GM19239 (cell line): ENCODE results near the gene PNMA8C.
"Not testable (repeated sequence)": the region's sequence is repeated elsewhere in the genome, so short reads cannot be mapped to it uniquely, and the experiment has no call there.

Experiments used
- DNase-seq: peaks from one replicate; pipeline ENCODE4 v3.0.0; 2011; ENCODE audit warnings: low spot score; ENCODE audit not compliant: insufficient read length
- FAIRE-seq: peaks from 2 replicates; lab custom pipeline; 2011; peaks lifted over from hg19 to GRCh38; lab: Jason Lieb, UNC

The PNMA8C gene

DNA sequence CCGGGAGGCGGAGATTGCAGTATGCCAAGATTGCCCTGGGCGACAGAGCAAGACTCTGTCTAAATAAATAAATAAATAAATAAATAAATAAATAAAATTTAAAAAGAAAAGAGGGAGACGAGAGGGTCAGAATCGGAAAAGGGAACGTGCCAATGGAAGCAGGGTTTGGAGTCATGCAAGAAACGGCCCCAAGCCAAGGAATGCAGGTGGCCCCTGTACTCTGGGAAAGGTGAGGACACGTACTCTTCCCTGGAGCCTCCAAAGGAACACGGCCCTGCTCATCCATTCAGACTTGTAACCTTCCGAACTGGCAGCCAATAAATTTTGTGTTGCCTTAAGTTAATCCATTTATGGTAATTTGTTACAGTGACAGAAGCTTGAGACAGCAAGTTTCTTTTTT, 19.9 kb upstream of the PNMA8C start:
- no peak for DNase-seq
- FAIRE-seq, result no peak

DNA sequence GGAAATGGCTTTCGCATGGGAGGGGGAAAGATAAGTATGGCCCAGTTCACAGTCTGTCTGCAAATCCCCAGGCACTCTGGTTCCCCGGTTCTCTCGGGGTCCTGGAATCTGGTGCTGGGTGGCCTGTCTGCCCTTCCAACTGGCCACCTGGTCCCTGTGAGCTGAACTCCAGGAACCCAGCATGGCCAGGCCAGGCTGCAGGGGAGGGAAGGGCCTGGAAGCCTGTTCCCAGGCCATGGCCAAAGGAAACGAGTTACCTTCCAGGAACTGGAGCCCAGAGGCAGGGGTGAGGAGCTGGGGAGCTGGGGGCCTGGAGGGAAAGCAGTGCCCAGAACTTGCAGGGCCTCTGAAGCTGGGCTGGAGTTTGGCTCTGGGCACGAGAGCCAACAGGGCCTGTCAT, 19.1 kb upstream of the PNMA8C start:
- DNase-seq, result no peak
- FAIRE-seq, result no peak

DNA sequence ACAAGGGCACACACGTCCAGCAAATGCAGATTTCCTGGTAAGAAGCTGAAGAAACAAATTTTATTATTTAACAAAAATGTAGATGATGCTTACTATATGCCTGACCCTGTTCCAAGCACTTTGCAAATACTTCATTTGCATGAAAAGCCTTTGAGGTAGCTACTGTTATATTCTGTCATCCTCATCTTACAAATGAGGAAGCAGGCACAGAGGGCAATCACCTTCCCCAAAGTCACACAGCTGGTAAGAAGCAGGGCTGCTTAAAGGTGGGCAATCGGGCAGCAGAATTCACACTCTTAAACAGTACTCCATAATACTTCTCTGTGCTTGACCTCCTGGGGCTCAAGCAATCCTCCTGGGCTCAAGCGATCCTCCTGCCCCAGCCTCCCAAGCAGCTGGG, 18.3 kb upstream of the PNMA8C start:
- no peak for FAIRE-seq
- no peak for DNase-seq

DNA sequence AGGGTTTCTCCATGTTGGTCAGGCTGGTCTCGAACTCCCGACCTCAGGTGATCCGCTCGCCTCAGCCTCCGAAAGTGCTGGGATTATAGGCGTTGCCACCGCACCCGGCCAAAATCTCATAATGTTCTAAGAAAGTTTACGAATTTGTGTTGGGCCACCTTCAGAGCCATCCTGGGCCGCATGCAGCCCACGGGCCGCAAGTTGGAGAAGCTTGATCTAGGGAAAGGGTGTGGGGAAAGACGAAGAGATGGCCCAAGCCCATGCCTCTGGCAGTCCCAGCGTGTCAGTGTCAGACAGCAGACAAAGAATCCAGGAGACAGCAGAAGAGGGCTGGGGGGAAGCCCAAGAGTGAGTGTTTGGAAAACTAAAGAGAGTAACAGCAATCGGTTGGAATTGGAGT, 17.3 kb upstream of the PNMA8C start:
- DNase-seq, result no peak
- FAIRE-seq, result no peak

DNA sequence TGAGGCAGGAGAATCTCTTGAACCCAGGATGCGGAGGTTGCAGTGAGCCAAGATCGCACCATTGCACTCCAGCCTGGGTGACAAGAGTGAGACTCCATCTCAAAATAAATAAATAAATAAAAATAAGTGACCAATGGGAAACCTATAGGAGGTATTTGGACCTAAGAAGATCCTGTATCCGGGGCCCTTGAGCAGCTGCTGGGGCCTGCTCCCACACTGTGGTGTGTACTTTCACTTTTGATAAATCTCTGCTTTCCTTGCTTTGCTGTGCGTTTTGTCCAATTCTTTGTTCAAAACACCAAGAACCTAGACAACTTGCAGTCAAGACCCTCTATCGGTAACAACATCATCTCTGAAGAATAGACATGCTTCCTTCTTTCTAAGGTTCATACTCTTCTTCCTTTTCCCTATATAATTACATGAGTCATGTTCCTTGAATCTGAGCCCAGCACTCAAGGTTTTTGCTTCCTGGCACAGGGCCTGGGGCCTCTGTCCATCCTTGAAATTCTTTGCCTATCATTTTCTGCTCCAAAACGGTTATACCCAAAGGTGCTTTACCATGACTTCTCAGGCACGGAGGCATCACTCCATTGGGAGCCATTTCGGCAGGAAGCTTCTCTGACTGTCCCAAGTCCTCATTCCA, 14.2 kb upstream of the PNMA8C start:
- no peak for FAIRE-seq

DNA sequence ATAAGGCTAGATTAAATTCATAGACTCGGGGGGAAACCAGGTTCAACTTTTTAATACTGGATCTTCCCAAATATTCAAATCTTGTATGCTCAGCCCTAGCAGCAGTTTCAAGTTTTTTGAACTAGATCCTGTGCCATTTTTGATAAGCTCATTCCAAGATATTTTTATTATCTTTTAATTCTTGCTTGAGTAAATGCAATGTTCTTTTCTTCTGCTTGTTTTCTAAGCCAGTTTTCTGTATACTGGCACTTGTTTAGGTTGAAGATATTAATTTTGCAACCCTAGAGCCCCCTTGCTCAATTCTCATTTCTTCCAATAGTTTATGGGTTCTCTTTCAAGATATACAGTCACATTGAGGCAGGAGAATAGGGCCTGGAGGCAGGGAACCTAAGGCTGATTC, 13.1 kb upstream of the PNMA8C start:
- FAIRE-seq, result no peak
- no peak for DNase-seq

More for the DNA sequence above, 14.2 kb upstream of the PNMA8C start:
- DNase-seq, result no peak

DNA sequence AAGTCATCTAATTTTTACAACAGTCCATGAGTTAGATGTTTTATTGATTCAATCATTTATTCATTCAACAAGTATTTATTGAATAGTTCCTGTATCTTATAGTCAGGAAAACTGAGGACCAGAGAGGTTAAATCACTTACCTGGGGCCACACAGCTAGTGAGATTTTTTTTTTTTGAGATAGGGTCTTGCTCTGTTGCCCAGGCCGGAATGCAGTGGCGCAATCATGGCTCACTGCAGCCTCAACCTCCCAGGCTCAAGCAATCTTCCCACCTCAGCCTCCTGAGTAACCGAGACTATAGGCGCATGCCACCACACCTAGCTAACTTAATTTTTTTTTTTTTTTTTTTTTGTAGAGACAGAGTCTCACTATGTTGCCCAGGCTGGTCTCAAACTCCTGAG, 7.0 kb upstream of the PNMA8C start:
- FAIRE-seq, result not testable (repeated sequence)

DNA sequence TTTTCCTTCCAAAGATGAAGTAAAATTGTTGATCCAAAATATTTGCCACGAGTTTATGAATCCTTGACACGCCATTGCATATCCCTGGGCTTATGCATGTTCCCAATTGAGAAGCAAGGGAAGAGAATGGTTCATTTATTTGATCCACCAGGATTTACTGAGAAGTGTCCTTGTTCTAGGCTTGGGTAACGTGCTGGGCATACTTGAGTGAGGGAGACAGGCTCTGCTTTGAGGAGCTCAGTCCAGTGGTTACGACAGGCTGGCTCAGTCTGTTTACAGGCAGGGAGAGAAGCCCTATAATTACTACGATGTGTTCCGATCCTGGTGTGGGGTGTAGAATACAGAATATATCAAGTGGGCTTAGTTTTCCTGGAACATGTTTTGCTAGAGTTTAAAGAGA, 6.3 kb upstream of the PNMA8C start:
- no peak for DNase-seq
- FAIRE-seq, result no peak

More for the DNA sequence above, 7.0 kb upstream of the PNMA8C start:
- DNase-seq, result not testable (repeated sequence)

DNA sequence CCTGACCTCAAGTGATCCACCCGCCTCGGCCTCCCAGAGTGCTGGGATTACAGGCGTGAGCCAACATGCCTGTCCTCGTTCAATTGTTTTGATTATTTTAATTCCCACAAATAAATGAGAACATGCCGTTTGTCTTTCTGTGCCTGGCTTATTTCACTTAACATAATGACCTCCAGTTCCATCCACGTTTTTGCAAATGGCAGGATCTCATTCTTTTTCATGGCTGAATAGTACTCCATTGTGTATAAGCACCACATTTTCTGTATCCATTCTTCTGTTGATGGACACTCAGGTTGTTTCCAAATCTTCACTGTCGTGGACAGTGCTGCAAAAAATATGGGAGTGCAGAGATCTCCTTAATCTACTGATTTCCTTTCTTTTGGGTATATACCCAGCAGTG, 4.7 kb upstream of the PNMA8C start:
- not testable (repeated sequence) for DNase-seq, FAIRE-seq

DNA sequence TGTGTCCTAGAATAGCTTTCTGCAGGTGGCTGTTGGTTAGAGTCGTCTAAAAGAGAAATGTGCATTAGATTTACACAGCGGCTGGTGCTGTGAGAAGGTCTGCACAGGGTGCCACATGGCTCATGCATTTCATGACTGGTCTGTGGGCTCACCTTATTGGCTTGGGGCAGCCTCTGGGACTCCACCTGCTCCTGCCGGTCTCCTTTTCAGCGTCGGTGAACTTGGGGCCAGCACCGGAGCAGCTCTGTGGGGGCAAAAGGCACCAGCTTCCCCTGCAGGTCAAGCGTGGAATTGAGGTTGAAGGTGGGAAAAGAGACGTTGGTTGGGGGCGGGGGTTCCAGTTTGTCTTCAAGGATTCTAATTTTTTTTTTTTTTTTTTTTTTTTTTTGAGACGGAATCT, 3.1 kb upstream of the PNMA8C start:
- FAIRE-seq, result no peak
- no peak for DNase-seq

DNA sequence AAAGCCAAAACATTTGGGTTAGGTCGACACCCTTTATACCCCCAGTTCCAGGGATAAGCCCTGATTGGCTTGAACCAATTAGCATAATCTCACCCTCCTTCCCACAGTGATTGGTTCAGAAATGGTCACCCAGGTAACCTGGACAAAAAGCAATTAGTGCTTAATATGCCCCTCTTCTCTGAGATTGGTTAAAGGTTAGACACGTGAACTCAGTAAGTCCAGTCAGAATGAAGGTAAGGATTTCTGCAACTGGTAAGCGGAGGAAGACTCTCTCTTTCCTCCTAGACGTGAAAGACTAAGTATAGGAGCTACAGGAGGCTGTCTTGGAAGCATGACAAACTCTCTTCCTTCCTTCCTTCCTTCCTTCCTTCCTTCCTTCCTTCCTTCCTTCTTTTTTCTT, 1.3 kb upstream of the PNMA8C start:
- DNase-seq (no peak), FAIRE-seq (no peak)

DNA sequence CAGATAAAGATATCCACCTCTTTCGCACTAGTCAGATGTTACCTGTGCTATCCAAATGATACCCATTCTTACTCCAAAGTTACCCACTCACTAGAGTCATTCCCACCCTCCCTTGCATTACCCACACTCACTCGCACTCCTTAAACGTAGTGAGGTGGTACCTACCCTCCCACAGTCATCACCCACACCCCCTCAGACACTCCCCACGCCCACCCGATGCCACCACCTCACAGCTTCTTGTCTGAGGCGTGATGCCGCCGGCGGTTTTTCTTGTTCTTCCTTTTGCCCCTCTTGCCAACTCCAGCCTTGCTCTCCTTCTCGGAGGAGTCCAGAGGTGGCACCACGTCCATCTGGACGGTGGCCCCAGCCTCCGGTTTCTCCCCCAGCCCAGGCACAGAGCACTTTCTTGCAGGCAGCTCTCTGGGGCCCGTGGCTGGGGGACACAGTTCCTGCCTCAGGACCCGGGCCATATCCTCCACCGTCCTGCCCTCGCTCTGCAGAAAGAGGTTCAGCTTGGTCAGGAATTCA, 1.2 kb downstream of the PNMA8C start:
- no peak for FAIRE-seq
- DNase-seq, result no peak

DNA sequence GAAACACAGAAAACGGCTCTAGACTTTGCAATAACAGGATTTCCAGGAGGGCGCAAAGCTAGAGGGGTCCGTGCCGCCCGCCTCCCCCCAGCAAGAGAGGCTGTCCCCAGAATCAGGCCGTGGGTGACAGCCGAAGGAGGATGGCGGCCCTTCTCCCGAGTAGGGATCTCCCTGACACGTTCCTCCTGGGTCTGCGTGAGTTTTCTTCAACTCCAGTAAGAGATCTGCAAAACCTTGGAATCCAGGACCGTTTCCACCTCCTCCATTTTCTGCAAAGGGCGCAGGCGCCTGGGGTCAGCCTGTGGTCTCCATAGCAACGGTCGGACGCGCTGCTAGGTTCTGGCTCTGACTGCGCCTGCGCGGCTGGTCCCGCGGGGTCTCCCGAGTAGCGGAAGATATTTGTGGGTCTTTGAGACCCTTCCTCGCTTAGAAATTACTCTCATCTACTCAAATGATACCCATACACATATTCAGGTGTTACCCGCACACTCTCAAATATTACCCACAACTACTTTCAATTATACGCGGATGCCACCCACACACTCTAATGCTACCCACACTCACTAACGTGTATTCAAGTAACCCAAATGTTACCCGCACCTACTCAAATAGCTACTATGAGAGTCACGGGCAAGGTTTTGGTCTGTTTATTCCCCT, 2.1 kb downstream of the PNMA8C start:
- DNase-seq (no peak), FAIRE-seq (no peak)

DNA sequence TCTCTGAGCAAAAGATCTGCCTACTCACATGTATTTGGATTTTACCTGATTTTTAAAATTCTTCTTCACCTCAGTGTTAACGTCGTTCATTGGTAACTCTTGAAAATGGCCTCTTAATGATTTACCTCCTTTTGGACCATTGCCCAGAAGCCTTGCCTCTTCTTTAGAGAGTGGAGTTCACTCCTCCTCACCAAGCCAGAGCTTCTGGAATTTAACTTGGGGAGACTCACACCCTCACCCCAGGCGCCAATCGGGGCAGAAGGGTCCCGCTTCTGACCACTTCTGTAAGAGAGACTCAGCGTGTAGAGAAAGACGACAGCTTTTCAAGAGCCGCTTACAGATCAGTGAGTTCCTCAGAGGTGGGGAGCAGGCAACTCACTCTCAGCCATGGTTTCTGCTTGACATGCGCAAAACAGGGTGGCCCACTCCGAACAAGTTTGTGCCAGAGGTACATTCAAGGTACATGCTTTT, 2.7 kb downstream of the PNMA8C start:
- DNase-seq (no peak), FAIRE-seq (no peak)

DNA sequence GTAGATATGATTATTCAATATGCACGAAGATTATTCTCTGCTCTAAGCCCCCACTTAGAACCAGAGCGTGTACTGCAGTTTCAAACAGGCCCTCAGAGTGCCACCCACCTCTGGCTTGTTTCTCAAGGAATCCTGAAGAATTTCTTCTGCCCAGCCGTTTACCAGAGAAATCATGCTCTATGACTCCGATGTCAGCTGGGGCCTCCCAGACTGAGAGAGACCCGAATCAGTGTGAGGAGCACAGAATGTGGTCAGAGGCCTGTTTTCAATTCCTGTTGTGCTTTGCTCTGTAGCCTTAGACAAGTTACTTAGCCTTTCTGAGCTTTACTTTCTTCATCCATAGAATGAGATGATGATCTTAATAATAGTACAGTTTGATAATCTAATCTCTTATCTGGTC, 5.5 kb downstream of the PNMA8C start:
- no peak for FAIRE-seq
- no peak for DNase-seq

DNA sequence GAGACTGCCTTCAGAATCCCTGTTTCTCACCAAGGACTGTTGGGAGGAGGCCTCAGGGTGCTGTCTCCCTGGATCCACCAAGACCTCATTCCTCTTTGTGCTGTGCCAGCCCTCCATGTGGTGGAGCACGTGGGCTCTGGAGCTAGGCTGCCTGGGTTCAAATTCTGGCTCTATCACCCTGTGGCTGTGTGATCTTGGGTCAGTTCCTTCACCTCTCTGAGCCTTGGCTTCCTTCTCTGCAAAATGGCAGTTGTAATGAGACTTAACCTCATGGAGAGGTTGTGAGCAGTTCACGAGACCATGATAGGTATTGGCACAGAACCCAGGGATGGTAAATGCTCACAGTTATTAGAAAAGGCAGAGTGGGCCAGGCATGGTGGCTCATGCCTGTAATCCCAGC, 6.4 kb downstream of the PNMA8C start:
- DNase-seq, result no peak
- FAIRE-seq, result no peak

DNA sequence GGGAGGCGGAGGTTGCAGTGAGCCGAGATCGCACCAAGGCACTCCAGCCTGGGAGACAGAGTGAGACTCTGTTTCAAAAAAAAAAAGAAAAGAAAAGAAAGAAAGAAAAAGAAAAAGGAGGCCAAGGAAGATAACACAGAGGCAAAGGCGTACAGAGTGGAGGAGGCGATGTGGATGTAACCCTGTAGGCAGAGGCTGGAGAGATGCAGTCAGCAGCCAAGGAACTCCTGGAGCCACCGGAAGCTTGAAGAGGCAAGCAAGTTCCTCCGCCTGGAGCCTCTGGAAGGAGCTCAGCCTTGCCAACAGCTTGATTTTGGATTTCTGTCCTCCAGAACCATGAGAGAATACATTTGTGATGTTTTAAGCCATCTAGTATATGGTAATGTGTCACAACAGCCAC, 8.7 kb downstream of the PNMA8C start:
- no peak for FAIRE-seq
- DNase-seq, result no peak

DNA sequence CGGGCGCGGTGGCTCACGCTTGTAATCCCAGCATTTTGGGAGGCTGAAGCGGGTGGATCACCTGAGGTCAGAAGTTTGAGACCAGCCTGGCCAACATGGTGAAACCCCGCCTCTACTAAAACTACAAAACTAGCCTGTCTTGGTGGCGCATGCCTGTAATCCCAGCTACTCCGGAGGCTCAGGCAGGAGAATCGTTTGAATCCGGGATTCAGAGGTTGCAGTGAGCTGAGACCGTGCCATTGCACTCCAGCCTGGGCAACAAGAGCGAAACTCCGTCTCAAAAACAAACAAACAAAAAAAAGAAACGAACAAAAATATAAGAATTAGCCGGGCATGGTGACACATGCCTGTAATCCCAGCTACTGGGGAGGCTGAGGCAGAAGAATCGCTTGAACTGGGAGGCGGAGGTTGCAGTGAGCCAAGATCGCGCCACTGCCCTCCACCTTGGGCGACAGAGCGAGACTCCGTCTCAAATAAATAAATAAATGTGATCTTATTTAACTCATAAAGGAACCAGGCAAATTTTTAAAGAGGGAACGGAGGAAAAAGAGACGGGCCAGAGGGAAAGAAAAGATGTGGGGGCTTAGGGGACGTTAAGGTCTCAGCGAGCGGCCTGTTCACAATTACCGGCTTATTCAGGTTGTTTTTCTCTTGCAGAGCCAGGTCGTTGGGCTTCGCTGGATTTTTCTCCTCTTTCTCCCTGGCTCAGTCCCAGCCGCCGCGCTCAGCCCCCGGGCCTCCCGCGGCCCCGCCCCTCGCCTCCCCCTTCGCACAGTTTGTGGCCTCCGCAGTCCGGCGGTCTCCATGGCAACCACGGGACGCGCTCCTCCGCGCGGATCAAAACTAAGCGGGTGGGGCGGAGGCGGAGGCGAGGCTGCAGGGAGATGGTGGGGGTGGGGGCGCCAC, 12.7 kb downstream of the PNMA8C start:
- DNase-seq, result peak; percentile 38
- FAIRE-seq, result not testable (repeated sequence)

DNA sequence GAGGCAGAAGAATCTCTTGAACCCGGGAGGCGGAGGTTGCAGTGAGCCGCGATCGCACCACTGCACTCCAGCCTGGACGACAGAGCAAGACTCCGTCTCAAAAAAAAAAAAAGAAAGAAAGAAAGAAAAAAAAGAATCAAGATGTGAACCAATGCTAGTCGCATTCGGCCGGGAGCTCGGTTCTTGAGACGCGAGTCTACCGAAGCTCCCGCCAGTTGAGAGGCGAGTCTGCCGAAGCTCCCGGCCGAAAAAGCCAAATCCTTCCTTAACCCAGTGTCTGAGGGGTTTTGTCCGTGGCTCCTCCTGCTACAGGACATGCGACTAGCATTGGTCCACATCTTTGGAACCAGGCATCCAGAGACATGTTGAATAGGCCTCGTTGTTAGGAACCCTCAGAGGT, 13.8 kb downstream of the PNMA8C start:
- not testable (repeated sequence) for DNase-seq, FAIRE-seq

DNA sequence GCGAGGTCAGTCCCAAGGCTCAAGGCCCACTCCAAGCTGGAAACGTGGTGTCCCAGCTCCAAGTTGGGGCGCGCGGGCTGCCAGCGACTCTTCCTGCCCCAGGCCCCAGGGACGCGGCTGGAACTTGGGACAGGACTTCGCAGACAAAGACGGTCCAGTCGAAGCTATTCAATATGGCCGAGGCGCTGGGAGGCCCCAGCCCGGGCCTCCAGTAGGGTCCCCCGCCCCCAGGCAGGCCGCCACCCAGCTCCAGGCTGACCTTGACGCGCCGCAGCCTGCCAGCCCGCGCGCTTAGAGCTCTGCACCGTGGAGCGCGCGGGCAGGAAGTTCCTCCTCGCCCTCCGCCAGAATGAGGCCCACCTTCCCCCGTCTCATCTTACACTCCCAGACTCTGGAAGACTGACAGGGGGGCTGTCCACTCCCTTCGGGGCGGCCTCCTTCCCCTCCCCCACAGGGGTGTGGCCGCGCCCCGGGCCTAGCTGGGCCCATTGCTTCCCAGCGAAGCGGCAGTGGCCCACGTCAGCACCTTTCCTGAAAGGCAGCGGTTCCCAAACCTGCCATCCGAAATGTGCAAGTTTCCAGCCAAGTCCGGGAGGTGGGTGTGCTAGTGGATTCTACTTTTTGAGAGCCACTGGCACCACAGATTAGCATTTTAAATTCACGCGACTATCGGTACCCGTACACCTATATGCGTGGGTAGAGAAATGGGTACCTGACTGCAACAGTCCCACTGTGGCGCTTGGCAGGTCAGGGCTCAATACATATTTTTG, 15.3 kb downstream of the PNMA8C start, which contains the start of gene CCDC8:
Gene CCDC8, minus strand, starts transcription at position 303 of the 770 bp plus-strand sequence. CDS start 754 bp downstream, outside the sequence.
- DNase-seq (no peak), FAIRE-seq (no peak)
